ENCODE measurements around the gene CATSPER4.
"Not testable (repeated sequence)": the region's sequence is repeated elsewhere in the genome, so short reads cannot be mapped to it uniquely, and the experiment has no call there.

The CATSPER4 gene

DNA sequence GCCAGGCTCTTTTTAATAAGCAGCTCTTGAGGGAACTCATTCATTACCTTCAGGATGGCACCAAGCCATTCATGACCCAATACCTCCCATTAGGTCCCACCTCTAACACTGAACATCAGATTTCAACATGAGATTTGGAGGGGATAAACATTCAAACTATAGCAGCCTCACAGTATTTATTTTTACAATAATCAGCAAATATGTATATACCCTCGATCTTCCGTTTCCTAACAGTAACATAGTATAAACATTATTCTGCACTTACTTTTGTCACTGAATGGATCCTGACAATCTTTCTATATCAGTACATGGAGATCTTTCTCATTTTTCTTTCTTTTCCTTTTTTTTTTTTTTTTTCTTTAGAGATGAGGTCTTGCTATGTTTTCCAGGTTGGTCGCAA is 5.4 kb downstream of the CATSPER4 start:
- no peak for DNase-seq (ENCODE audit: low read depth)

DNA sequence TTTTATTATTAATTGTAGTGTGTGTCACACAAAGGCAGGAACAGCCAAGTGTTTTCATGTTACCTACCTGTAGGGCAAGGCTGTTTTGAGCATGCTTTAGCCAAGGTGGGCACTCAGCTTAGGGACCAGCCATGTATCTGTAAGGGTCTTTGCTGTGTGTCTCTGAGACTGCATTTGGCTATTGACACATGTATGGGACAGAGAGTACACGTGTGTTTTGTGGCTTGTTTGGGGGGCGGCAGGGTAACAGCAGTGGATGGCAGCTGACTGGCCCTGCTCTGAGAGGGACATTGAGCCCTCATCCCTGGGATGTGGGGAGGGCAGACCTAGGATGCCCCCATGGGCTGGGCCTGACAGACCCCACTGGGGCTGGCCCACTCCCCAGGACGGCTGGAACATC is 6.9 kb downstream of the CATSPER4 start:
- no peak for DNase-seq (ENCODE audit: low read depth)

DNA sequence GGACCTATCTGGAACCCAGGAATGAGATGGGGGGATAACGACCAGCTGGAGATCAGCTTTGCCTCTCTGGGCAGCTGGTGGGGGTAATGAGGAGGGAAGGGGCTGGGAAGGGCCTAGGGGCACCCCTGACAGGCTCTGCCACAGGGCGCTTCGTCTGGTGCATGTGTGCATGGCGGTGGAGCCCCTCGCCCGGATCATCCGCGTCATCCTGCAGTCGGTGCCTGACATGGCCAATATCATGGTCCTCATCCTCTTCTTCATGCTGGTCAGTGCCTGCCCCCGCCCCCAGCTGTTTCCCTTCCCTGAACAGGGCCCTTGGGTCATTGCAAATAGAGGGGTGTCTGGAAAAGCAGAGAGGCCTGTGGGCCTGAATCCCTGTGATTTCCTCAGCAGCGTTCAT is 7.4 kb downstream of the CATSPER4 start:
- no peak for DNase-seq (ENCODE audit: low read depth)

DNA sequence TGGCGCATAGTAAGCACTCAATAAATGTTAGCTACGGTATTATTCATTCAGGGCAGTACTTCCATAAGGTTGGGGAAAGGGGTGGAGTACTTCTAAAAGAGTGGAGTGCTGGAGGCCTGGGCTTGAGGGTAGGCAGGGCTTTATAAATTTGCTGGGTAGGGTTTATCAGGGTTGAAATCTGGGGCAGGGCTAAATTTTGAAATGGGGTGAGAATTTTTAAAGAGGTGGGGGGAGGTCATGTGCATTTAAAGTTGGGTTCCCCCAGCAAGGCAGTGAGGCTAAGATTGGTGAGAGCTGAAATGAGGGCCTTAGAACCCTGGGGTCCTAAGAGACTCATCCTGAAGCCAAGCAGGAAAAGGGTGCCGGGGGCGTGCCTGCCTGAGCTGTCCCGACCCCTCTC is 10.0 kb downstream of the CATSPER4 start:
- no peak for DNase-seq (ENCODE audit: low read depth)

DNA sequence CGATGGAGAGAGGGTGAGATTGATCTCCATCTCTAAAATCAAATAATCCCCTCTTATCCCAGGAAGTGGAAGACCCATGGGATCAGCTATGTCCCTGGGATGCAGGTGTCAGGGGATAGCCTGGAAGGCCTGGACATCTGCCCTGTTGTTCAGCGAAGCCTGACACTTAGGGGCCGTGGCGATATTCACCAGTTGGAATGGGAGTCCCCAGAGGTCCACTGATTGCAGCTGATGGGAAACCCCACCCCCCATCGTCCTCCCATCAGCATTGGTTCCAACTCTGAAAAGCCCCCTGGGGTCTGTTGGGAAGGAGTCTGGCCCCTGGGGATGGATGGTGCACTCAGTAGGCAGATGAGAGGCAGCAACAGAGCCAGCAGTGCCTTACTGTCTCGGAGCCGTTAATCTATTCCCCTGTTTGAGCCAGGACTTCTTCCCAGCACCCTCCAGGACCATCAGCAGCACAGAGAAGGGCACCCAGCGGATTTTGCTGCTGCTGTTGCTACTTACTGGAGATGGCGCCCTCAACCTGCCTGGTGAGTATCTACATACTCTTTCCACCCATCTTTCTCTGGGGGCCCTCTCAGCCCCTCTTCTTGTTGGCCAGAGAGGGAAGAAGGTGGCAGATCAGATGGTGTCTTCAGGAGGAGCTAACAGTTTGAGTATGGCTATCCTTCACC is 13.4 kb downstream of the CATSPER4 start:
- DNase-seq (ENCODE audit: low read depth), result no peak

DNA sequence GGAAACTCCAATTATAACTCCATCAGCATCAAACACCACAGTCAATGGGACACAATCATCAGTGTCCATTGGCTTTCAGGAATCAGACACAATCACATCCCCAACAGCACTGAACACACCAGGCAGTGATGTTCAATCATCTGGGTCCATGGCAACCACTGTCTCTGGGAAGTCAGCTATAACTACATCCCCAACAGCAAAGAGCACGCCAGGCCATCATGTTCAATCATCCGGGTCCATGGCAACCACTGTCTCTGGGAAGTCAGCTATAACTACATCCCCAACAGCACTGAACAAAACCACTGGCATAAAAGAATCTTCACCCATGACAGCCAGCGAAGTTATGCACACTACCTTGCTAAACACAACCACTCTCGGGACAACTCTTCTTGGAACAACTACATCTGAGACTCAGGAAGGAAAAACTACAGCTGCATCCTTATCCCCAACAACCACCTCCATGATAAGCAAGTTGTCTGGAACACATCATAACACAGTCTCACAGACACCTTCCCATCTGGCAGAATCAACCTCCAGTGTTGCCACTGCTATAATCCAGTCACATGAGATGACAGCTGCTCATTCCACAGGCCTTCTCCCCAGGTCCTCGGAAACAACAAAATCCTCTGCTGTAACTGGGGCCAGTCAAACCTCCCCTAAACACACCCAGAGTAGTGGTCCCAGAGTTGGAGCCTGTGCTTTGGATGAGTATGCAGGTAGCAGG is 19.9 kb downstream of the CATSPER4 start:
- no peak for DNase-seq (ENCODE audit: low read depth)

DNA sequence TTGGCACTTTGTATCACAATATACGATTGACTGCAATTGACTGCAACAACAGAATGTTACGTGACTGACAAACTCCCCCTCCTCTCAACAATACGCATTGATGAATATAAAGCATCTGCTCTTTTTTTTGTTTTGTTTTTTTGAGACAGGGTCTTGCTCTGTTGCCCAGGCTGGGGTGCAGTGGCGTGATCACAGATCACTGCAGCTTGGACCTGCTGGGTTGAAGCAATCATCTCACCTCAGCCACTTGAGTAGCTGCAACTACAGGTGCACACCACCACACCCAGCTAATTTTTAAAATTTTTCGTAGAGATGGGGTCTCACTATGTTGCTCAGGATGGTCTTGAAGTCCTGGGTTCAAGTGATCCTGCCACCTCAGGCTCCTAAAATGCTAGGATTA is 22.3 kb downstream of the CATSPER4 start:
- no peak for DNase-seq (ENCODE audit: low read depth)

DNA sequence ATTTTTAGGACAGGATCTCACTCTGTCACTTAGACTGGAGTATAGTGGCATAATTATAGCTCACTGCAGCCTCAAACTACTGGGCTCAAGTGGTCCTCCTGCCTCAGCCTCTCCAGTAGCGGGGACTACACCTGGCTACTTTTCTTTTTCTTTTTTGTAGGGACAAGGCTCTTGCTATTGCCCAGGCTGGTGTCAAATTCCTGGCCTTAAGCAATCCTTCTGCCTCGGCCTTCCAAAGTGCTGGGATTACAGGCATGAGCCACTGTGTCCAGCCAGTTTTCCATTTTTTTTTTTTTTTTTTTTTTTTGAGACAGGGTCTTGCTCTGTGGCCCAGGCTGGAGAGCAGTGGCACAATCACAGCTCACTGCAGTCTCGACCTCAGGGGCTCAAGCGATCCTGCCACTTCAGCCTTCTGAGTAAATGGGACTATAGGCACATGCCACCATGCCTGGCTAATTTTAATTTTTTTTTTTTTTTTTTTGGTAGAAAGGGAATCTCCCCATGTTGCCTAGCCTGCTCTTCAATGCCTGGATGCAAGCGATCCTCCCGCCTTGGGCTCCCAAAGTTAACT is 23.0 kb downstream of the CATSPER4 start:
- no peak for DNase-seq (ENCODE audit: low read depth)

DNA sequence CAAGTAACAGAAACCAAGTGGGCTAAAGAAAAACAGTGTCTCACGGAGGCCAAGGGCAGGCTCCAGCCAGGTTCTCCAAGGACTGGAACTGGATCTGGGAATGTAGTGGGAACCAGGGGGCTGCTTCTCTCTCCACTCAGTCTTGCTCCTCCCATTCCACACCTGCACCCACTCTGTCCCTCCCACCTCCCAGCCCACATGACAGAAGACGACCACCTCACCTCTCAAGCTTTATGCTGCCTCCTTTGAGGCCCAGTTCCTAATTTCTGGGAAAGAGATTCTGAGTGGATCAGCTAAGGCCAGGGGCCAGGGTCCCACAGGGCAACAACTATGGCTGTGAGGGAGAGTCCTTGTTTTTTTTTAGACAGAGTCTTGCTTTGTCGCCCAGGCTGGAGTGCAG is 24.8 kb downstream of the CATSPER4 start:
- no peak for DNase-seq (ENCODE audit: low read depth)

DNA sequence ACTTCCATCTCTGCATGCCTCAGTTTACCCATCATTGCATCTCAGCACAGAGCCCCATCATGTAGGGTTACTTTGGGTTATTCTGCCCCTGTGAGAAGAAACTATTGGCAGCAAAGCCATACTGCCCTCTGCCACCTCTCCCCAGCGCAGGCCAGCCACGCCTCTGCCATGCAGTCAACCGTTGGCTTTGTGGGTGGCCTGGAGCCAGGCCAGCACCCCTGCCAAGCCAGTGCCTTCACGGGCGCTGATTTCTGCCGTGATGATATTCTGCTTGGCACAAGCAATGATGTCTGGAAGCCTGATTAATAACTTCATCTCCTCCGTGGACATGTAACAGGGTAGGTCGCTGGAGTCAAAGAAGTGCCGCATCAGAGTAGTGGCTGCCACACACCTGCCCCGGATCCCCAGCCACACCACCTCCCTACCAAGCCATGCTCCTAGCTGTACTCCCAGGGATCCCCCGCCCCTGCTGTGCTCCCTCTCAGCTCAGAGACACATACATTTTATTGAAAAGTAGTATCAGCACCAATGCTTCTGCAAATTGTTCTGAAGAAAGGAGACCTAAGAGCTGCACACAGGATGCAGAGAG is 28.6 kb downstream of the CATSPER4 start:
- DNase-seq (ENCODE audit: low read depth), result no peak

DNA sequence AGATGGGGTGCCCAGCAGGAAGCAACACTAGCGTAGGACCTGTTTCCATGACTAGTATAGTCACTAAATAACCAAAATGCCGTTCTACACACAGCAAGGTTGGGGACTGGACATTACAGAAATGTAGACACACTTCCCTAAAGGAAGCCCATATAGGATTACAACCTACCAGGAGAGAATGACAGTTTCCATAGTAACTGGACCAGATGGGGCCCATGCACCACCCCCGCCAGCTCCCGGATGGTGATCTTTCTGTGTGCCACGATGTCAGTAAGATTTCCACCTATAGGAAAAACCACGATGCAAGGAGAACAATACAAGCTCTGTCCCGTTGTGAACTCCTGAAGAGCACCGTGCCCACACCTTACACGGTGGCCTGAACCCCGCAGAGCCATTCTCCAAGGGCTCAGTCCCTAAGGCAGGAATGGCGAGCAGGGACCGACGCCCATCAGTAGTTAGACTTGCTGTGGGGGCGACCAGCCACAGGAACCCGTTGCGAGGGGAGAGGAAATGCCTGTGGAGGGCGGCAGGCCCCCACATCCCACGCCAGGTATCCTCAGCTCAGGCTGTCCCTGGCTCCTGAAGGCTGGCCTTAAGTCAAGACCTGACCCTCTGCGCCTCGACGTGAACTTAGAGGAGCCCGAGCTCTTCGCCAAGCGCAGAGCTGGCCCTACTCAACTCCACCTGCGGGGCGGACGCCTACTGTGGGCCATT is 30.0 kb downstream of the CATSPER4 start:
- DNase-seq (ENCODE audit: low read depth), result no peak

DNA sequence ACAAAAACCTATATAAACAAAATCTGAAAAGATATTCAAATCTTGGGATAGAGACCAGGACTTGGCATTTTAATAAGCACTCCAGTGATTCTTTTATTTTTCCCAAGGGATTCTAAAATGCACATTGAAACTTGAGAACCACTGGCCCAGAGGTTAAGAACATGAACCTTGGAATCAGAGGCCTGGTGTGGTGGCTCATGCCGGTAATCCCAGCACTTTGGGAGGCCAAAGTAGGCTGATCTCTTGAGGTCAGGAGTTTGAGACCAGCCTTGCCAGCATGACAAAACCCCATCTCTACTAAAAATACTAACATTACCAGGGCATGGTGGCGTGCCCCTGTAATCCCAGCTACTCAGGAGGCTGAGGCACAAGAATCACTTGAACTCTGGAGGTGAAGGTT is 30.7 kb downstream of the CATSPER4 start:
- DNase-seq (ENCODE audit: low read depth), result no peak

DNA sequence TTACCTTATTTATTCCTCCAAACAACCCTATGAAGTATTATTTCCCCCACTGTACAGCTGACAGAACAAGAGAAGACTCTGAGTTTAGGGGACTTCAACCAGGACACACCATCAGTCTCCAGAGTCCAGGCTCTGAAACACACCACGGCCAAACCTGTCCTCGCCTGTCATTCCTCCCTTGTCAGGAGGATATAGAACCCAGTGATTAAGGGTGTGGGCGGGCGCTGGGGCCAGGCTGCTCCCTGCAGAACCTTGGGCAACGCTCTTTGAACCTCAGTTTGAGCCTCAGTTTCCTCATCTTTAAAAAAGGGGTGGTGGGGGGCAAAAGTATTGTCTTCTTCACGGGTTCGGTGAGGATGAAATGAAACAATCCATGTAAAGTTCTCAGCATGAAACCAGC is 34.2 kb downstream of the CATSPER4 start:
- DNase-seq (ENCODE audit: low read depth), result no peak

DNA sequence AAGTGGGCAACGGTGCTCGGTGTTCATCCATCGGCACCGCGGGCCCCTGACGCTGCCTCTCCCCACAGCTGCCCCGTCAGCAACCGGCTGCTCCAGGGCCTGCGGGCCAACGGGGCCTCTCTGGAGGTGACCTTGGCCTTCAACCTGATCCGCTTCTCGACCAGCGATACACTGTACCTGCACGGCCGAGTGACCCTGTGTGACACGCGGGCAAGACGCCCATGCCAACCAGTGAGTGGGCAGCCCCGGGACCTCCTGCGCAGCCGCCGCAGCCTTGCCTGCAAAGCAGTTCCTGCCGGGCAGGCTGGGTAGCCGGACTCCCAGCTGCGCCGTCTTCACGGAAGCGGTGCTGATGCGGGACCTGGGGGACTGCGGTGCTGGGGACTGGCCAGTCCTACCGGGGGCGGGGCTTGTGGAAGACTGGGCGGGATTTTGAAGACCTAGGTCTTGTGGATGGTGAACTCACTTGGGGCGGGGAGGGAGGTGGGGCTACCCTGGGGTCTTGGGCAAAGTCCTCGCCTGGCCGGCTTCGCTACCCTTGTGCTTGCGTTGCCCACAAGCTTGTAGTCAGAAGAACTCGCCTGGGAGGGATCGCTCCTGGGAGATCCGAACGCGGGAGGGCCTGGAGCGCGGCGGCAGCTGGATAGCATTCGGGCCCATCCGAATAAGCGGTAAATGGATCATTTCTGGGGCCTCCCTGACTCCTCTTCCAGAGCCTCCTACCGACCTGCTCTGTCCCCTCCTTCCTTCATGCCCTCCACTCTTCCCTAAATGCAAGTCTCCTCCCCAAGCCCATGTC is 34.8 kb downstream of the CATSPER4 start:
- DNase-seq (ENCODE audit: low read depth), result peak; percentile 19

DNA sequence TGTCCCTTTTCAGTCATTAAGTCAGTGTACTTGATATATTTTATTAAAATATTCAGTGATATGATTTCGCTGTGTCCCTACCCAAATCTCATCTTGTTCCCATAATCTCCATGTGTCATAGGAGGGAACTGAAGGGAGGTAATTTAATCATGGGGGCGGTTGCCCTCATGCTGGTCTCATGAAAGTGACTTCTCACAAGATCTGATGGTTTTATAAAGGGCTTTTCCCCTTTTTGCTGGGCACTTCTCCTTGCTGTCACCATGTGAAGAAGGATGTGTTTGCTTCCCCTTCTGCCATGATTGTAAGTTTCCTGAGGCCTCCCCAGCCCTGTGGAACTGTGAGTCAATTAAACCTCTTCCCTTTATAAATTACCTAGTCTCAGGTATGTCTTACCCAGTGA is 40.3 kb downstream of the CATSPER4 start:
- not testable (repeated sequence) for DNase-seq (ENCODE audit: low read depth)

DNA sequence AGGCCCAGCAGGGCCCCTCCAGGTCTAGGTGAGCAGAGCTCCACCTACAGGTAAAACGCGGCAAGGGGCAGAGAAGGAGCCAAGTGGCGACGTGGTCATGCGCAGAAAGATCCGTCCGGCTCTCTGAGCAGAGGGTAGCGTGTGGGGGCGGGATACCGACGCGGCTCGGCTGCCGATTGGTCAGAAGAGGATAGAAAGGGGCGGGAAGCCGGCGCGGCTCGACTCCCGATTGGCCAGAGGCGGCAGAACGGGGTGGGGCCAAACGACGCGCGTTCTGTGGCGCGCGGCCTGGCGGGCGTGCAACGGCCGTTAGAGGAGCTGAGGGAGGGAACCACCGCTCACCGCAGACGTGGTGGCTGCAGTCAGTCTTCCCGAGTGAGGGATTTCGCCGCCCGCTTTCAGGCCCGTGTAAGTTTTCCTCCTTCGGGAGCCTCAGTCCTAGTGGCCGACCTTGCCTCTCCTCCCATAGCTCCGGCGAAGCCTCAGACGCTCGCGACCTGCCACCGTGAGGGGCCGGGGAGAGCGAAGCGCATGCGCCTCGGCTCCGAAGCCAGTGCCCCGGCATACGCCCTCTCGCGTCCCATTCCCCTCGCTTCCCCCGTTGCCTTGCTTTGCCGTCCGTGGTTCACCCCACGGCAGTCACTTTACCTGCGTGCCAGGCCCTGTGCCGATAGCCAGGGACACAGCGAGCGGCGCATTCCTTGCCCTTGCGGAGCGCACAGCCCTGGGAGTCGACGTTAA is 43.7 kb downstream of the CATSPER4 start, which contains the start of gene CEP85:
TSS of gene CEP85 (plus strand) at position 298 of the 741 bp plus-strand sequence. CDS start 5,584 bp downstream, outside the sequence.
- peak; percentile 97 for DNase-seq (ENCODE audit: low read depth)

DNA sequence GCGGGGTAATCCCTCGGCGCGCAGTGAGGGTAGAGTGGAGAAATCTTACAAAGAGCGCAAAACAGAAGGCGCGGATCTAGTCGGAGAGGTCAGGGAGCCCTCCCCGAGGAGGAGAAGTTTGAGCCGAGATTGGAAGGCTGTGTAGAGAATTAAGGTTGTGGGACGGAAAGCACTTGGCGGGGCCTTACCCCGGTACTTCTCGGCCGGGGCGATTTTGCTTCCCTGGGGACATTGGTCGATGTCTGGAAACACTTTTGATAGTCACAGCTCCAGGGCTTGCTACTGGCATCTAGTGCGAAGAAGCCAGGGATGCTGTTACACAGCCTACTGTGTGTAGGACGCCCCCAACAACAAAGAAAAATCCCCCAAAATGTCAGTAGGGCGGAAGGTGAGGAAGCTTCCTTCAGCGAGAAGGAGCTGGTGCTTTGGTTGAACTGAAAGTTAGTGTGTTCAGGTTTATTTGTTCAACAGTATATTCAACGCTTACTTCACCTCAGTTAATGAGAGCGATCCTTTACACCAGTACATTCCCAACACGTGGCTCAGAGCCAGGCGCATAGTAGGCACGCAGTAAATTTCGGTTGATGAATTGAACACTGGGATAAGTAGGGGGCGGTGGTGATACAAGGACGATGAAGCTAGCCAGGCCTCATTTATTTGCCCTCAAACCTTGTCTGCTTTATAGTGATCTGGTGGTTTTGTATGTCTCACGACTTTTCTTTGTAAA is 44.4 kb downstream of the CATSPER4 start:
- DNase-seq (ENCODE audit: low read depth), result no peak

DNA sequence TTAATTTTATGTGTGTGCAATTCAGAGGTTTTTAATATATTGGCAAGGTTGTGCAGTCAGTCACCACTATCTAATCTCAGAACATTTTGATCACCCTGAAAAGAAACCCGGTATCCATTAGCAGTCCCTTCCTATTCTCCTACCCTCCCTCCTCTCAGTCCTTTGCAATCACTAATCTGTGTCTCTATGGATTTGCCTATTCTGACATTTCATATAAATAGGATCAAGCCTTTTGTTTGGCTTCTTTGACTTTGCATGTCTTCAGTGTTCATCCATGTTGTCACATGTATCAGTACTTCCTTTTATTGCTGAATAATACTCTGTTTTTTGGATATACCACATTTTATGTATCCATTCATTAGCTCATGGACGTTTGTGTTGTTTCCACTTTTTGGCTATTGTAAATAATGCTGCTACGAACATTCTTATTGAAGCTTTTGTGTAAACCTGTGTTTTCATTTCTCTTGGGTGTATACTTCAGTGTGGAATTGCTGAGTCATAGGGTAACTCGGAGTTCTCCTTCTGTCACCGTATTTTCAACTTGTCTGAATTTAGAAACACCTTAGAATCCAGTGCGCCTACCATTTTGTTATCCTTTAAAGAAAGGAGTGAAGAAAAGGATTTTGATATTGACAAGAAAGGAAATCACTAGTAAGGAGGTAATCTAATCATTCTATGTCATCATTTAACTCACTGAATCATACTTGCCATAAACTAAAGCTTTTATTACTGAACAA is 47.0 kb downstream of the CATSPER4 start:
- DNase-seq (ENCODE audit: low read depth), result no peak

DNA sequence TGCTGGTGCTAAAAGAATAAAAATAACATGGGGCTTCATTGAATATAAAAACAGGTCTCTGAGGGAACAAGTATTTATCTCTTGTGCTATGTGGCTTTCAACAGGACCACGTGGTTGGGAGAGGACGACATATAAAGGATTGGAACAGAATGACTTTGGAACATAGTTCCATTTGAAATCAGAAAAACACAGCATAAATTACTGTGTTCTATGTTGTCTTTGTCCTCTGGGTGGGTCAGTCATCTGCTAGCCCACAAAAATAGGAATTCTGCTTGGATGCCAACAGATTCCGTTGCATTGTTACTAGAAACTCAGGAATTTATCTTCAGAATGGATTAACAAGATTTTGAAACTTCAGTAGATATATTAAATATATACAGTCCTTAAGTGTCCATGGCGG is 49.5 kb downstream of the CATSPER4 start:
- no peak for DNase-seq (ENCODE audit: low read depth)

Data from T-helper 22 cell (primary cell).